NCI-H2107 treated with DMSO at 0.1 percent for 48 hours (cell line): Measurements from ENCODE around the gene PSTPIP2.
"Not testable (repeated sequence)": the region's sequence is repeated elsewhere in the genome, so short reads cannot be mapped to it uniquely, and the experiment has no call there.

ENCODE experiments used
- DNase-seq: peaks from one replicate; lab custom pipeline; 2025; ENCODE audit not compliant: unreplicated experiment; lab: John Stamatoyannopoulos, UW

The PSTPIP2 gene

GRCh38 chr18:45991788-45992187 lies 80.3 kb downstream of the PSTPIP2 start:
- DNase-seq: no peak

GRCh38 chr18:45984546-45985235 lies 87.4 kb downstream of the PSTPIP2 start:
- no peak for DNase-seq

GRCh38 chr18:45981821-45982220 lies 90.2 kb downstream of the PSTPIP2 start:
- DNase-seq: no peak

GRCh38 chr18:45980229-45980628 lies 91.8 kb downstream of the PSTPIP2 start:
- DNase-seq: no peak

GRCh38 chr18:45978084-45978483 lies 94.0 kb downstream of the PSTPIP2 start:
- DNase-seq: peak; percentile 91

GRCh38 chr18:45976974-45977373 lies 95.1 kb downstream of the PSTPIP2 start:
- no peak for DNase-seq

GRCh38 chr18:45976566-45976965 lies 95.5 kb downstream of the PSTPIP2 start:
- no peak for DNase-seq

- peak; percentile 82 for DNase-seq
Measured at GRCh38 chr18:45974088-45974536, 97.9 kb downstream of the PSTPIP2 start.

GRCh38 chr18:45967007-45967706 lies 104.9 kb downstream of the PSTPIP2 start, which contains the start of gene EPG5:
TSS of gene EPG5 (minus strand) at chr18:45967329. CDS start at chr18:45967239, 90 bp downstream.
- DNase-seq: peak; percentile 93

GRCh38 chr18:45964913-45965312 lies 107.1 kb downstream of the PSTPIP2 start:
- DNase-seq: not testable (repeated sequence)

- no peak for DNase-seq
Measured at GRCh38 chr18:45962866-45963265, 109.2 kb downstream of the PSTPIP2 start.

GRCh38 chr18:45962461-45962860 lies 109.6 kb downstream of the PSTPIP2 start:
- peak; percentile 25 for DNase-seq

GRCh38 chr18:45959484-45959883 lies 112.6 kb downstream of the PSTPIP2 start:
- DNase-seq: not testable (repeated sequence)

- no peak for DNase-seq
Measured at GRCh38 chr18:45958730-45959129, 113.3 kb downstream of the PSTPIP2 start.

- no peak for DNase-seq
Measured at GRCh38 chr18:45958027-45958426, 114.0 kb downstream of the PSTPIP2 start.

GRCh38 chr18:45957100-45957499 lies 115.0 kb downstream of the PSTPIP2 start:
- no peak for DNase-seq

- DNase-seq: no peak
Measured at GRCh38 chr18:45954070-45954934, 117.8 kb downstream of the PSTPIP2 start.

GRCh38 chr18:45951016-45951714 lies 120.9 kb downstream of the PSTPIP2 start:
- DNase-seq: no peak

GRCh38 chr18:45945669-45946068 lies 126.4 kb downstream of the PSTPIP2 start:
- no peak for DNase-seq

GRCh38 chr18:45940724-45941123 lies 131.3 kb downstream of the PSTPIP2 start:
- no peak for DNase-seq

GRCh38 chr18:45939236-45939635 lies 132.8 kb downstream of the PSTPIP2 start:
- no peak for DNase-seq
